HG03558 (cell line): ENCODE data around the gene CYP1A1.
"Not testable (repeated sequence)": the region's sequence is repeated elsewhere in the genome, so short reads cannot be mapped to it uniquely, and the experiment has no call there.

ENCODE experiments used
- ATAC-seq: cut with Tn5 transposase; IDR thresholded peaks from one replicate; pipeline ENCODE4 v1.9.1; 2021; ENCODE audit warnings: moderate number of reproducible peaks; ENCODE audit not compliant: unreplicated experiment; ENCODE audit errors: extremely low read depth

CYP1A1 gene

DNA sequence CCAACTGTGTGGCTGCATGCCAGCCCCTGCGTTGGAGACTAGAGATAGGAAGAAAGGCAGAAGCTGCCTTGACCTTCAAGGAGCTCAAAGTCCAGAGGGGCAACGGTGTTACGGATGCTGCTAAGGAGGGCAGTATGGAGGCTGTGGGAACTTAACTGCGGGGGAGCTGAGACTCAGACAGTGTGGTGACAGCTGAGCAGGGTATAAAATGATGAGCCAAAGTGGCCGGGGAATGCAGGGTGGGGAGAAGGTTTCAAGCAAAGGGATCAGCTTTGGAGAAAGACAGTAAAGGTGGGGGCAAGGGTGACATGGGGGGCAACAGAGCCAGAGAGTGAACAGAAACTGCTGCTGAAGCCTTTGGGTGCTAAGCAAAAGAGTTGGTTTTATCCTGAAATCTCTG, 17.1 kb upstream of the CYP1A1 start:
- no peak for ATAC-seq

DNA sequence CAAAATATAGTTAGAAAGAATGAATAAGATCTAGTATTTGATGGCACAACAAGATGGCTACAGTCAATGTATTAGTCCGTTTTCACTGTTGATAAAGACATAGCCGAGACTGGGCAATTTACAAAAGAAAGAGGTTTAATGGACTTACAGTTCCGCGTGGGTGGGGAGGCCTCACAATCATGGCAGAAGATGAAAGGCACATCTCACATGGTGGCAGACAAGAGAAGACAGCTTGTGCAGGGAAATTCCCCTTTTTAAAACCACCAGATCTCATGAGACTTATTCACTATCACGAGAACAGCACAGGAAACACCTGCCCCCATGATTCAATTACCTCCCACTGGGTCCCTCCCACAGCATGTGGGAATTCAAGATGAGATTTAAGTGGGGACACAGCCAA, 12.9 kb upstream of the CYP1A1 start:
- ATAC-seq = not testable (repeated sequence)

DNA sequence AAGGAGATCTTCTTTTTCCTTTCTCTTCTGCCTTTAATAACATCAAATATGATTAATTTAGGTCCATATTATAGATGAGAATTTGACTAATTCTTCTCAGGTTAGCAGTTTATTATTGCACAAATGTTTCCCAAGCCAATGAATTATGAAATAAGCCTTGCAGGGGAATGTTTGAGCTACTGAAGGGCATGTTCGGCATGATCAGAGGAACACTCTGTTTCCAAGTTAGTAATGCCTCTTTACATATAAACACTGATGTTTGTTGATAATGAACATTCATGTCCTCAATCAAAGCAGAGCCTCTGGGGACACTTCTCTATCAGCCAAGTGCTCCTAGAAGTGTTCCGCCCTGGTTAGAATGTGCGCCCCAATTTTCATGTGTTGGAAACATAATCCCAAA, 10.0 kb upstream of the CYP1A1 start:
- ATAC-seq = no peak

DNA sequence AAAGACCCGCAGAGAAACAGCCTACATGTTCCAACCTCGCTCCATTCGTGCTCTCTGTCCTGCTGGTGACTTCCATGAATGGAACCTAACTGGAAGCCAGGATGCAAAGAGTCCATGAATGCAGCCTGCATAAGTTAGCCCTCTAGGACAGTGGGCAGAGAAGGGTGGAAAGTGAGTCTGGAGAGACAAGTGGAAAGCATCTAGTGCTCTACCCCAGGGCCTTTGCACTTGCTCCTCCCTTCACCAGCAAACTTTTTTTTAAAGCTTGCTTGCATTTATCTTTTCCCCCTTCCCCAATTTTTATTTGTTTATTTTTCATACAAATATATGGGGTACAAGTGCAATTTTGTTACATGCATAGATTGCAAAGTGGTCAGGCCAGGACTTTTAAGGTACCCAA, 7.9 kb upstream of the CYP1A1 start:
- ATAC-seq = no peak

DNA sequence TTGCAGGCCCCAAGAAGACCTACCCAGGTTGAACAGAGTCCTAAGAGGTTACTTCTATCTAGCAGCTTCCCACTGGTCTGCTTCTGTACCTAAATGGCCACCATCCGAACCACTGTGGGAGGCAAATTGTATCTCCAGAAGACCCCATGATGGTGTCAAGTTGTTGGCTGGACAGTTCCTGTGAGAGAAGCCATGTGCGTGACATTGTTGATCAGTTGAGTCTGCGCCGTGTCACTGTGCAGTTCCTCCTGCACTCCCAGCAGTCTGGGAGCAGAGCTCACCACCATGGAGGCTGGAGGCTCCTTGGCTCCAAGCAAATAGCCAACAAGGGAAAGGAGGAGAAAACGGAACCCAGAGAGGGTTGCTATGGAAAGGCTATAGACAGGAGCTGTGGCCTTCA, 7.5 kb upstream of the CYP1A1 start:
- no peak for ATAC-seq

DNA sequence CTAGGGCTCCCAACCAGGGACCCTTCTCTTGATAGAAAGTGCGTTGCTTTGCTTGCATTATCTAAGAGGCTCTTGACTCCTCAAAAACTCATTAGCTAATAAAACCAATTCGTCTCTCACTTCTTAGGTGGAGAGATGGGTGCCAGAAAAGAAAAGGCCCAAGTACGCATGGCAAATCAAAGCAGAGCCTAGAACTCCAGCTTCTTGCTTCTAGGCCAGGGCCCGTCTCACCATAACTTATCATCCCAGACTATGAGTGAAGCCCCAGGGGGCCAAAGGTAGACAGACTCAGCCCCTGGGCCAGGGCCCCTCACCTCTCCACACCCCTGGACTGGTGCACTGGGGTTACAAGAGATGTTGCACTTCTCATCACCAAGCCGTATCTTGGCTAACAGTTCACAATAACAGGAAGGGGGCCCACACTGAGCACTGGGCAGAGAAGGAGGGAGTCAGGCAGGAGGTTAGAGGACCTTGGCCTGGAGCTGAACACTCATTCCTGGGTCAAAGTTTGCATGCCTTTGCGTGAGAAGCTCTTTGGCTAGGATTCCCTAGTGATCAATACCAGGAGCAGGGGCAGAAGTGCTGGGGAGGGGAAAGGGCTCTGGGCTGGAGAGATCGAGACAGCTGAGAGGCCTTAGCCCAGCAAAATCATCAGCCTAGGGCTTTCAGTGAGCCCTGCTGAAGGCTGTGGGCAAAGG, 5.4 kb upstream of the CYP1A1 start:
- ATAC-seq = no peak

DNA sequence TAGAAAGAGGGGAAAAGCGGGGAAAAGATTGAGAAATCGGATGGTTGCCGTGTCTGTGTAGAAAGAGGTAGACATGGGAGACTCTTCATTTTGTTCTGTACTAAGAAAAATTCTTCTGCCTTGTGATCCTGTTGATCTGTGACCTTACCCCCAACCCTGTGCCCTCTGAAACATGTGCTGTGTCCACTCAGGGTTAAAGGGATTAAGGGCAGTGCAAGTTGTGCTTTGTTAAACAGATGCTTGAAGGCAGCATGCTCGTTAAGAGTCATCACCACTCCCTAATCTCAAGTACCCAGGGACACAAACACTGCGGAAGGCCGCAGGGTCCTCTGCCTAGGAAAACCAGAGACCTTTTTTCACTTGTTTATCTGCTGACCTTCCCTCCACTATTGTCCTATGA, 4.0 kb upstream of the CYP1A1 start:
- not testable (repeated sequence) for ATAC-seq

DNA sequence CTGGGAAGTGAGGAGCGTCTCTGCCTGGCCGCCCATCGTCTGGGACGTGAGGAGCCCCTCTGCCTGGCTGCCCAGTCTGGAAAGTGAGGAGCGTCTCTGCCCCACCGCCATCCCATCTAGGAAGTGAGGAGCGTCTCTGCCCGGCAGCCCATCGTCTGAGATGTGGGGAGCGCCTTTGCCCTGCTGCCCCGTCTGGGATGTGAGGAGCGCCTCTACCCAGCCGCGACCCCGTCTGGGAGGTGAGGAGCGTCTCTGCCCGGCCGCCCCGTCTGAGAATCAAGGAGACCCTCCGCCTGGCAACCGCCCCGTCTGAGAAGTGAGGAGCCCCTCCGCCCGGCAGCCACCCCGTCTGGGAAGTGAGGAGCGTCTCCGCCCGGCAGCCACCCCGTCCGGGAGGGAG, 3.4 kb upstream of the CYP1A1 start:
- ATAC-seq = not testable (repeated sequence)

DNA sequence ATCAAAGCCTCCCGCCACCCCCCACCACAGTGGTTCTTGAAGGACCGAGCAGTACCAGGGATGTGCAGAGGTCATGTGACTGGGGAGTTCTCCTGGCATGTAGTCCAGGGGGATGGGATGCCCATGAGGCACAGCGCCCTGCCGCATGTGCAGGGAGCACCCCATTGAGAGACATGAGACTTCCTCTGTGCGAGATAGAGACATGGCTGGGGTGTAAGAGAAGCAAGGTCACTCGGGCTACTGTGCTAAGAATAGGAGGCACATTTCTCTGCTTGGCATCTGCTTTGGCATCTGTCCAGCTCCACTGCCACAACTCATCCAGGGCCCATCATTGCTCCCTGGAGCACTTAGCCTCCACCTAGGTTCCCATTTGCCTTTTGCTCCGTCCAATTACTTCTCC, 2.4 kb upstream of the CYP1A1 start:
- no peak for ATAC-seq

DNA sequence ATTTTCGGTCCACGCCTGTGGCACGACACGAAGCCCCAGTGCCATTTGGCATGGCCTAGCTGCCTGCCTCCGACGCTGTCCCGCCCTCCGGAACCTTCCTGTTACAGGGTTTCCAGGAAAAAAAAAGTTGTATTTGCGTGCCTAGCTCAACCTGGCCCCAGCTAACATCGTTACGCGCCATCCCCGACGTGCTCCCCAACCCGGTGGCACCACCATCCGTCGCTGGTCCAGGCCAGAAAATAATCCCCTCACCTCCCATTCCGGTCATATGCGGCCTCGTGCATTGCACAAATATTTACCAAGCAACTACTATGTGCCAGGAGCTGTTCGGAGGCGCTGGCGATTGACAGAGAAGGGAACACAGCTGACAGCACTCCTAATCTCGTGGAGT, 1.4 kb upstream of the CYP1A1 start:
- ATAC-seq = no peak

DNA sequence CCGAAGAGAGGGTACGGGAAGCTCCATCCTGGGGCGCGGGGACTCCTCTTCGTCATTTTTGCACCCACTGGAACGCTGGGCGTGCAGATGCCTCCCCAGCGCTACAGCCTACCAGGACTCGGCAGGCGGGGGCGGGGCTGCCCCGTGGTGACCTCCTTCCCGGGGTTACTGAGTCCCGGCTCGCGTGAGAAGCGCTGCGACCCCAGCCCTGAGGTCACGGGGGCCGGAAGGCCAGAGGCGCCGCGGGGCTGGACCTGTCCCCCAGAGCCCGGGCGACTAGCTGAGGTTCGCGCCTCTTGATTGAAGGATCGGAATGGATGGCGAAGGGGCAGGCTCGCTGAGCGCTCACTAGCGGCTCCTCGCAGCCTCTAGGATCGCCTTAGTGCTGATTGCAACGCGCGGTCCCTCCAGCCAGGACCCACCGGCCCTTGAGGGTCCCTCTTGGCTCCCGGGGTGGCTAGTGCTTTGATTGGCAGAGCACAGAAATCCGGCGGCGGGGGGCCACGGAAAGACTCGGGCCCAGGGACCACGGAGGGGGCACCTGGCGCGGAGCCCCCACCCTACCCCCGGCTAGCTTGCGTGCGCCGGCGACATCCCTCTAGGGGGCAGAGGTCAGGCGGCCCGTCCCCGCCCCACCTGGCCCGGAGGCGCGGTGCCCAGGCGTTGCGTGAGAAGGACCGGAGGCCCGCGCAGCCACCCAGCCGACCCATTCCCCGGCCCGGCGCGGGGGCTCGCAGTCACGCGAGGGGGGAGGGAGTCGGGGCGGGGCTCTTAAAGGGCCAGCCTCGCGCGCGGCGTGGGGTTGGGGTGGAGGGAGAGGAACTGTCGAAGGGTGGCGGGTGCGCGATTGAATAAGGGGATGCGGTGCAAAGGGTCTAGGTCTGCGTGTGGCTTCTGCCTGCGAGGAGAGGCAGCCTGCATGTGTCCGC, 781 bp upstream of the CYP1A1 start:
- no peak for ATAC-seq

DNA sequence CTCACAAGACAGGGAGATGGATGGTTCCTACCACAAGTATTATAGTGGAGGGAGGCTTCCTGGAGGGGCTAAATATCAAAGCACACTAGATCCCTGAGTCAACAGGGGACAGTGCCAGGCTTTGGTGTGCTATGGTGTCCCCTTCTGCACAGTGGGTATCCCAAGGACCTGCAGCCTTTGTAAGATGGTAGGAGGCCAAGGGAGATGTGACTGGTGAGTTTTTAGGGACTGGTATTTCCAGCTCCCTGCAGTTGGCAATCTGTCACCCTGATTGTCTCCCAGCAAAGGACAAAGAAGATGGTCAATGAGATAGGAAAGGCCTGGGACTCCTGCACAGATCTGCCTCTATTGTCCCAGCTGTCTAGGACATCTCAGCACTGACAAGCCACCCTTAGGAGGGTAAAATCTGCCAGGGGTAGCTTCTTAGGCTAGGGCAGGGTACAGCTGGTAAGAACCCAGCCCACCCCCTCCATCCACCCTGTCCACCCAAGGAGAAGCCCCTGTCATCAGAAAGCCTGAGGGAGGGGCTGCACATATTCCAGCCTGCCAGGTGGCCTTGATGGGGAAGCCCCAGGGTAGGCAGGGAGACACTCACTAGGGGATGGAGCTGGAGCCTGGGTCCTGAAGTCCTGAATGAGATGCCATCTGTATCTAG, 631 bp downstream of the CYP1A1 start:
- ATAC-seq = no peak

DNA sequence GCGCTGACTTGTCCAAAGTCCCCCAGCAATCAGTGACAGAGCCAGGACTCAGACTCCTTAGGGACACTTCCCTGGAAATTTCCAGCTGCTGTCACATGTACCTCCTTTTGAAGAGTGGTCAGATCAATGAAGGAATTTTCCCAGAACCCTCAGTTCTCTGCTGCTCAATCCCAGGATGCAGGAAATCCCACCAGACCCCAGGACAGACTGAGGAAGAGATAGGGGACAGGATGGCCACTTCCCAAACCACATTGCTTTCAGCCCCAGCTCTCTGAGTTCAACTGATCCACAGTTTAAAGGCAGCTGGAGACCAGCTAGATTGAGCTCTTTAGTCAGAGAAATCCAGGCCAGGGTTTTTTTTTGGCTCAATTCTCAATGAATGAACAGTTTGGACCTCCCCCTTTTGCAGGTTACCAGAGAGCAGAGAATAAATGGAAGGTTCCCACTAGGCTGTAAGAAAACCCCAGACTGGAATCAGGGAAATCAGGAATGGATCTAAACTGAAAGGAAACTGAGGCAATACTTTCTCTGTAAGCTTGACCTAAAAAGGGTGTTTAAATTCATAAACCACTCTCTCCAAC, 1.5 kb downstream of the CYP1A1 start:
- no peak for ATAC-seq

DNA sequence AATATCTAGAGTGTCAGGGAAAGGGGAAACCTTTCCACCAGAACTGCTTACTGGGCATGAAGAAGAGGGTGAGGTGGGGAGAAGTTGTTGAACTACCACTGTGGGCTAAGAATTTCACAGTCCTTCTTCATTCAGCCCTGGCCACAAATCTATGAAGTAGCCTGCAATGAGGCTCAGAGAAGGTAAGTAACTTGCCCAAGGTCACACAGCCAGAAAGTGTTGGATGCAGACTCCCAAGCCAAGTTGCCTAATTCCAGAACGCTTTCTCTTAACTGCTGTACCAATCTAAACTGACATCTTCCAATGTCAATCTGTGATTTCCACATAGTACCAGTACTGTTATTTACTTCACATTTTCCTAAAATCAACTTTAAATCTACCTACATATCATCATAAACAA, 2.1 kb downstream of the CYP1A1 start:
- ATAC-seq = no peak

DNA sequence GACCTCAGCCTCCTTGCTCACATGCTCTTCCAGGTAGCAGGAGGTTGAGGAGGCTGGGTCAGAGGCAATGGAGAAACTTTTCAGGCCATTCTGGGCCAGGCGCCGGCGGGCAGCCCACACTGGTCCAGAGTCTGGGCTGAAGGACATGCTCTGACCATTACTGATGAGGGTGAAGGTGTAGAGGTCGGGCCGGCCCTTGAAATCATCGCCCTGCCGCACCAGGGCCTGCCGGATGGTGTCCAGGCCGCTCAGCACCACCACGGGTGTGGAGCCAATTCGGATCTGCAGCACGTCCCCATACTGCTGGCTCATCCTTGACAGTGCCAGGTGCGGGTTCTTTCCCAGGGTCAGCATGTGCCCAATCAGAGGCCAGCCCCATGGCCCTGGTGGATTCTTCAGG, 2.7 kb downstream of the CYP1A1 start:
- ATAC-seq = no peak

DNA sequence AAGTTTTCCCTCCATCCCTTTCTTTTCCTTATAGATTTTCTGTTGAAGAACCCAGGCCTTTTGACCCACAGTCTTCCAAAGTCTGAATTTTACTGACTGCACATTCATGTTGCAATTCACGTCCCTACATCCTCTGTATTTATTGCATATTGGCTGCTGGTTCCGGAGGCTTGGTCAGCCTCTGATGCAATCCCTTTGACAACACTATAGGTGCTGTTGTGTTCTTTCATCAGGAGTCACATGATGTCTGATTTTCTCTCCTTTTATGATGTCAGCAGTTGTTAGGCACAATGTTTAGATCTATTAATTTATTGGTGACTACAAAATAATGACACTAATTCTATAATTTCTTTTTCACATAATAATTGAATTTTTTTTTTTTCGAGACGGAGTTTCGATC, 8.7 kb downstream of the CYP1A1 start:
- ATAC-seq = no peak

DNA sequence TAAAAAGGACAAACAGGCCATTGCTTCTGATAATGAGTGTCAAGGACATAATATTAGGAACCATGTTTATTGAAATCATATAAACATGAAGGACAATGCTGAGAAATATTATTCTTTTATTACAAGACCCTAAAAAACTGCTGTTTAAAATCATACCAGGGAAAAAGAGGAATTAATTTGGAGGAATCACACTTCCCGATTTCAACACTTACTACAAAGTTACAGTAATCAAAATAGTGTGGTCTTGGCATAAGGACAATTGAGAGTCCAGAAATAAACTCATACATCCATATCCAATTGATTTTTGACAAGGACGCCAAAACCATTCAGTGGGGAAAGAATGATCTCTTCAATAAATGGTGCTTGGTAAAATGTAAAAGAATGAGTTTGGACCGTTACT, 13.0 kb downstream of the CYP1A1 start:
- no peak for ATAC-seq

DNA sequence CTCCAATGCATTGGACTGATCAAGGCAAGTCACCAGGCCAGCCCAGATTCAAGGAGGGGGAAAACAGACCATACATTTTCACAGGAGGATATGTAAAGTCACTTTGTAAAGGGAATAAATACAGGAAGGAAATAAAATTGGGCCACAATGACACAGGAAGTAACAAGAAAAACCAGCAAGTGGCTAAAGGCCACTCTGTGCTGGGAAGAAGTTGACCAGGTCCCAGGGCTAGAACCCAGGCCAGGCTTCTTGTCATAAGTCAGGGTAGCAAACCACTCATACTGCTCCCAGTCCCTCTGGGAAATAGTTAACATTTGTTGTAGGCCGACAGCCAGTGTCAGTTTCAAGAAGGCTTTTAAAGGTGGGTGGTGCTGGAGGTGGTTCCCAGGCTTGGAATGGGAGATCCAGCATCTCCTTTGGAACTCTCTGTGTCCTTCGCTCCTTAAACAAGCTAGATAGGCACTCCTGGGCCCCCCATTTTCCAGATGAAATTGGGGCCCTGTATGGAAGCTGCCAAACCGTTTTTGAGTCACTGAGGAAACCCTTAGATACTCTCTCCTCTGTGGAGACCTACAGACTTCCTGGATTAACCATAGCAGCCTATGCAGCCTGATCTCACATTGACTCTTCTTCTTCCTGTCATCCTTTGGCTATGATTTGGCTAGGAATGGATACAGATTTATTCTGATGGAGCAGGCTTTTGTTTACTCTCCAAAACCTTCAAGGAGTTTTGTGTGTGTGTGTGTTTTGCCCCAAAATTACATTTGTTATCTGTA, 14.8 kb downstream of the CYP1A1 start:
- no peak for ATAC-seq

DNA sequence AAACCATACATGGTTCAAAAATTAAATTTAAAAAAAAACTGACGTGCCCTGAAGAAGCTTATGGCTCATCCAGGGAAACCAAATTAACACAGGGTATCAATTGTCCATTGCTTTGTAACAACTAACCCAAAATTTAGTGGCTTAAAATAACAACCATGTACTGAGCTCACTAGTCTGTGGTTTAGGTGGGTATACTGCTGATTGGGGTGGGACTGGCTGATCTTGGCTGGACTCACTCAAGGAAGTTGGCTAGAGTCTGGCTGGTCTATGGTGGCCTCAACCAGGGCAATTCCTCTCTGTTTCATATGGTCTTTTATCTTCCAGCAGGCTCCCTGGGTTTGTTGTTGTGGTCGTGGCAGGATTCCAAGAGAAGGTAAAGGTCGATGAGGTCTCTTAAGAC, 15.4 kb downstream of the CYP1A1 start:
- no peak for ATAC-seq

DNA sequence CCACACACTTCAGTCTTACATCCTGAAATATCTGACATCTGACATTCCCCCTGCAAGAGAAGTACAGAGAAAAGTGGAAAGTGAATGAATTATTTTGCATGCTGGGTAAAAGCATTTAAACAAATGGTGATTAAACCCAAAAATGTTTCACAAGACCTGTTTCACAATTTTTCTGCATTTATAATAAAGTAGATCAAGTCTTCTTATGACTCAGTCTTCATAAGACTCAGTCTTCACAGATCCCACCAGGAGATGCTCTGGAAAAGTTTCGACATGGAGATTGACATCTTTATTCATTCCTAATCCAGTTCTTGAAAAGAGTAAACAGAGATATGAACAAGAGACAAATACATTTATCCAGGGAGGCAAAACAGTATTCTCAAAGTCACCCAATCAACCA, 16.3 kb downstream of the CYP1A1 start:
- ATAC-seq = no peak
